ACC112 (cell line): ENCODE data around the gene HPN.

Experiments used
- H2AFZ ChIP-seq: fragments of 200-600 bp; sonication (generic); one replicate; pipeline ENCODE4 v1.6.0; 2017; ENCODE audit warnings: antibody characterized with exemption, low read length; ENCODE audit not compliant: unreplicated experiment
- H3K27ac ChIP-seq: fragments of 200-600 bp; sonication (generic); 2 replicates; pipeline ENCODE4 v1.5.1; 2014; ENCODE audit warnings: low read depth, mild to moderate bottlenecking, antibody characterized with exemption, low read length, moderate library complexity
- H3K27me3 ChIP-seq: fragments of 200-600 bp; sonication (generic); 2 replicates; pipeline ENCODE4 v1.6.1; 2014; ENCODE audit warnings: mild to moderate bottlenecking, antibody characterized with exemption, low read length, moderate library complexity, mixed read lengths; ENCODE audit not compliant: insufficient read depth
- H3K36me3 ChIP-seq: fragments of 200-600 bp; sonication (generic); 2 replicates; pipeline ENCODE4 v1.6.1; 2016; ENCODE audit warnings: mild to moderate bottlenecking, antibody characterized with exemption, low read length, moderate library complexity, mixed read lengths; ENCODE audit not compliant: insufficient read depth
- H3K4me1 ChIP-seq: fragments of 200-600 bp; sonication (generic); one replicate; pipeline ENCODE4 v1.6.1; 2016; ENCODE audit warnings: low read length, mixed read lengths; ENCODE audit not compliant: insufficient read depth, unreplicated experiment, control insufficient read depth
- H3K4me3 ChIP-seq: fragments of 200-600 bp; sonication (generic); 2 replicates; pipeline ENCODE4 v1.5.1; 2014; ENCODE audit warnings: mild to moderate bottlenecking, low read depth, low read length
- H3K79me2 ChIP-seq: fragments of 200-600 bp; sonication (generic); one replicate; pipeline ENCODE4 v1.6.0; 2016; ENCODE audit warnings: low read length; ENCODE audit not compliant: control insufficient read depth, unreplicated experiment, insufficient read depth

HPN gene

GRCh38 chr19:35018379-35018778, 23.1 kb upstream of the HPN start:
- no peaks in the 10 kb centered on the region for H3K27me3 ChIP-seq

GRCh38 chr19:35019144-35019543, 22.4 kb upstream of the HPN start:
- no peaks in the 10 kb centered on the region for H3K36me3 ChIP-seq

More at GRCh38 chr19:35018379-35018778, 23.1 kb upstream of the HPN start:
- Histone ChIP-seq H3K36me3 (no peaks in the 10 kb centered on the region), H3K4me1 (no peaks in the 10 kb centered on the region), H3K27ac (no peak overlapping the region), H2AFZ (no peak overlapping the region), H3K4me3 (no peak overlapping the region), H3K79me2 (no peaks in the 10 kb centered on the region)

GRCh38 chr19:35021016-35021415, 20.5 kb upstream of the HPN start:
- Histone ChIP-seq H3K4me3 (no peak overlapping the region), H2AFZ (no peak overlapping the region), H3K36me3 (no peaks in the 10 kb centered on the region), H3K4me1 (no peaks in the 10 kb centered on the region), H3K79me2 (no peaks in the 10 kb centered on the region), H3K27ac (no peak overlapping the region), H3K27me3 (no peaks in the 10 kb centered on the region)

More at GRCh38 chr19:35019144-35019543, 22.4 kb upstream of the HPN start:
- Histone ChIP-seq H3K4me1 (no peaks in the 10 kb centered on the region), H3K4me3 (no peak overlapping the region), H3K27ac (no peak overlapping the region), H3K27me3 (no peaks in the 10 kb centered on the region), H2AFZ (no peak overlapping the region), H3K79me2 (no peaks in the 10 kb centered on the region)

- Histone ChIP-seq H3K36me3 (no peaks in the 10 kb centered on the region), H3K4me3 (no peak overlapping the region), H3K79me2 (no peaks in the 10 kb centered on the region), H3K27me3 (no peaks in the 10 kb centered on the region), H2AFZ (no peak overlapping the region), H3K4me1 (no peaks in the 10 kb centered on the region), H3K27ac (no peak overlapping the region)
Measured at GRCh38 chr19:35021596-35021995, 19.9 kb upstream of the HPN start.

- Histone ChIP-seq H3K79me2 (no peaks in the 10 kb centered on the region), H3K4me3 (no peak overlapping the region), H2AFZ (no peak overlapping the region), H3K4me1 (no peaks in the 10 kb centered on the region), H3K36me3 (no peaks in the 10 kb centered on the region), H3K27me3 (no peaks in the 10 kb centered on the region), H3K27ac (no peak overlapping the region)
Measured at GRCh38 chr19:35022460-35022859, 19.1 kb upstream of the HPN start.

GRCh38 chr19:35023428-35023827, 18.1 kb upstream of the HPN start:
- H3K36me3 ChIP-seq, result no peaks in the 10 kb centered on the region

GRCh38 chr19:35024095-35024494, 17.4 kb upstream of the HPN start:
- Histone ChIP-seq H2AFZ (no peak overlapping the region), H3K27me3 (no peaks in the 10 kb centered on the region), H3K79me2 (no peaks in the 10 kb centered on the region), H3K4me1 (no peaks in the 10 kb centered on the region), H3K27ac (no peak overlapping the region), H3K4me3 (no peak overlapping the region), H3K36me3 (no peaks in the 10 kb centered on the region)

More at GRCh38 chr19:35023428-35023827, 18.1 kb upstream of the HPN start:
- no peak overlapping the region for H2AFZ ChIP-seq
- H3K4me1 ChIP-seq, result no peaks in the 10 kb centered on the region
- H3K27ac ChIP-seq, result no peak overlapping the region
- no peaks in the 10 kb centered on the region for H3K79me2 ChIP-seq
- H3K27me3 ChIP-seq, result no peaks in the 10 kb centered on the region
- no peak overlapping the region for H3K4me3 ChIP-seq

GRCh38 chr19:35025969-35026368, 15.6 kb upstream of the HPN start:
- no peaks in the 10 kb centered on the region for H3K27me3 ChIP-seq
- H3K27ac ChIP-seq, result no peak overlapping the region
- H3K4me1 ChIP-seq, result no peaks in the 10 kb centered on the region
- no peak overlapping the region for H2AFZ ChIP-seq
- no peaks in the 10 kb centered on the region for H3K79me2 ChIP-seq
- H3K36me3 ChIP-seq, result no peaks in the 10 kb centered on the region
- no peak overlapping the region for H3K4me3 ChIP-seq

GRCh38 chr19:35026418-35026817, 15.1 kb upstream of the HPN start:
- Histone ChIP-seq H3K79me2 (no peaks in the 10 kb centered on the region), H3K4me3 (no peak overlapping the region), H3K27ac (no peak overlapping the region), H3K36me3 (no peaks in the 10 kb centered on the region), H3K27me3 (no peaks in the 10 kb centered on the region), H2AFZ (no peak overlapping the region), H3K4me1 (no peaks in the 10 kb centered on the region)

GRCh38 chr19:35027009-35027408, 14.5 kb upstream of the HPN start:
- H3K27ac ChIP-seq, result no peak overlapping the region
- H3K27me3 ChIP-seq, result no peaks in the 10 kb centered on the region
- H2AFZ ChIP-seq, result no peak overlapping the region
- no peaks in the 10 kb centered on the region for H3K36me3 ChIP-seq
- no peaks in the 10 kb centered on the region for H3K4me1 ChIP-seq
- no peak overlapping the region for H3K4me3 ChIP-seq
- no peaks in the 10 kb centered on the region for H3K79me2 ChIP-seq

GRCh38 chr19:35027851-35028599, 13.5 kb upstream of the HPN start:
- H2AFZ ChIP-seq, result no peak overlapping the region
- no peaks in the 10 kb centered on the region for H3K27me3 ChIP-seq
- no peak overlapping the region for H3K4me3 ChIP-seq
- H3K4me1 ChIP-seq, result no peaks in the 10 kb centered on the region
- H3K27ac ChIP-seq, result no peak overlapping the region
- no peaks in the 10 kb centered on the region for H3K36me3 ChIP-seq
- no peaks in the 10 kb centered on the region for H3K79me2 ChIP-seq
